GM18526 (cell line): ENCODE results near the gene AFAP1L2.

Experiments
- POLR2A ChIP-seq: IDR thresholded peaks from 3 replicates; pipeline ENCODE4 v1.6.1; 2011; ENCODE audit not compliant: insufficient read length; ENCODE audit errors: extremely low read depth

AFAP1L2 gene

GRCh38 chr10:114343623-114344505, 60.4 kb downstream of the AFAP1L2 start:
- TF ChIP-seq POLR2A: no peak

- TF ChIP-seq POLR2A: no peak
Measured at GRCh38 chr10:114342976-114343375, 61.3 kb downstream of the AFAP1L2 start.

- TF ChIP-seq POLR2A: no peak
Measured at GRCh38 chr10:114340816-114341215, 63.5 kb downstream of the AFAP1L2 start.

- TF ChIP-seq POLR2A: no peak
Measured at GRCh38 chr10:114337510-114338462, 66.5 kb downstream of the AFAP1L2 start.

GRCh38 chr10:114336823-114337509, 67.3 kb downstream of the AFAP1L2 start:
- TF ChIP-seq POLR2A: no peak

- TF ChIP-seq POLR2A: no peak
Measured at GRCh38 chr10:114335614-114336013, 68.7 kb downstream of the AFAP1L2 start.

GRCh38 chr10:114334301-114334700, 70.0 kb downstream of the AFAP1L2 start:
- no peak for TF ChIP-seq POLR2A

GRCh38 chr10:114332301-114333192, 71.8 kb downstream of the AFAP1L2 start:
- TF ChIP-seq POLR2A: no peak

GRCh38 chr10:114329634-114330365, 74.5 kb downstream of the AFAP1L2 start:
- no peak for TF ChIP-seq POLR2A

- no peak for TF ChIP-seq POLR2A
Measured at GRCh38 chr10:114328874-114329273, 75.4 kb downstream of the AFAP1L2 start.

- TF ChIP-seq POLR2A: no peak
Measured at GRCh38 chr10:114328441-114328812, 75.9 kb downstream of the AFAP1L2 start.

GRCh38 chr10:114327537-114328440, 76.5 kb downstream of the AFAP1L2 start:
- no peak for TF ChIP-seq POLR2A

- no peak for TF ChIP-seq POLR2A
Measured at GRCh38 chr10:114326795-114327194, 77.5 kb downstream of the AFAP1L2 start.
